Erythroblast (primary cell): ENCODE measurements around the gene CRIP2.

ENCODE experiments used
- GATA1 ChIP-seq: IDR thresholded peaks from 2 replicates; pipeline ENCODE4 v1.6.1; 2011; ENCODE audit warnings: low read depth, mild to moderate bottlenecking, control low read depth, low read length, moderate library complexity
- POLR2A ChIP-seq: IDR thresholded peaks from 2 replicates; pipeline ENCODE4 v1.6.1; 2011; ENCODE audit warnings: mild to moderate bottlenecking, low read length

GRCh38 chr14:105528586-105529318 lies 54.1 kb downstream of the CRIP2 start:
- TF ChIP-seq POLR2A, result no peak
- no peak for TF ChIP-seq GATA1
